HepG2 (cell line): ENCODE data around the gene SP9. TPM values are rescaled to one million over a fixed set of nuclear protein-coding genes. Genes with fewer than 3 reads are reported as not detected.

ENCODE experiments used
- ATF7 ChIP-seq, 2 experiments: fragments of 450-650 bp in 1 of 2; sonication (generic) in 1 of 2; formaldehyde crosslinking in 1 of 2; IDR thresholded peaks; 2 replicates each; pipeline versions ENCODE4 v1.4.0 to v1.6.1; 2016 to 2020; ENCODE audit warnings: antibody characterized with exemption in 1 of 2, mild to moderate bottlenecking in 1 of 2, missing genetic modification reagents in 1 of 2
- DNMT3B ChIP-seq: conservative IDR thresholded peaks from 2 replicates; pipeline ENCODE4 v1.6.1; 2016; ENCODE audit warnings: missing biosample characterization, control low read depth
- IKZF1 ChIP-seq: fragments of 450-650 bp; IDR thresholded peaks from 2 replicates; pipeline ENCODE4 v1.7.1; 2016
- MED8 ChIP-seq: sonication (generic); formaldehyde crosslinking; IDR thresholded peaks from 2 replicates; pipeline ENCODE4 v1.8.1; 2023; ENCODE audit warnings: mild to moderate bottlenecking, missing genetic modification reagents; ENCODE audit not compliant: insufficient replicate concordance
- MTA3 ChIP-seq: sonication (generic); formaldehyde crosslinking; IDR thresholded peaks from 2 replicates; pipeline ENCODE4 v1.4.0; 2020; ENCODE audit warnings: missing genetic modification reagents
- MXI1 ChIP-seq: IDR thresholded peaks from 3 replicates; pipeline ENCODE4 v1.6.1; 2012; ENCODE audit warnings: low read depth, low read length, inconsistent platforms, borderline replicate concordance
- NAIF1 ChIP-seq: sonication (generic); formaldehyde crosslinking; IDR thresholded peaks from 2 replicates; pipeline ENCODE4 v1.5.0; 2020; ENCODE audit warnings: mild to moderate bottlenecking, missing genetic modification reagents, borderline replicate concordance
- PHB2 ChIP-seq: fragments of 450-650 bp; IDR thresholded peaks from 2 replicates; pipeline ENCODE4 v1.6.1; 2018; ENCODE audit not compliant: partially characterized antibody
- POLR2AphosphoS2 ChIP-seq: IDR thresholded peaks from 2 replicates; pipeline ENCODE4 v1.6.1; 2011; ENCODE audit warnings: low read depth, low read length, improper control_type of control experiment
- REL ChIP-seq: sonication (generic); formaldehyde crosslinking; conservative IDR thresholded peaks from 2 replicates; pipeline ENCODE4 v1.8.0; 2022; ENCODE audit warnings: mild to moderate bottlenecking, missing genetic modification reagents, moderate library complexity
- RFX1 ChIP-seq: fragments of 450-650 bp; IDR thresholded peaks from 2 replicates; pipeline ENCODE4 v1.6.1; 2017
- SMARCC2 ChIP-seq: fragments of 450-650 bp; IDR thresholded peaks from 2 replicates; pipeline ENCODE4 v1.6.1; 2017; ENCODE audit warnings: antibody characterized with exemption, mild to moderate bottlenecking
- ZMYM2 ChIP-seq: sonication (generic); formaldehyde crosslinking; IDR thresholded peaks from 2 replicates; pipeline ENCODE4 v1.8.0; 2022; ENCODE audit warnings: mild to moderate bottlenecking, missing genetic modification reagents
- ZNF160 ChIP-seq: sonication (generic); formaldehyde crosslinking; IDR thresholded peaks from 2 replicates; pipeline ENCODE4 v1.8.0; 2022; ENCODE audit warnings: mild to moderate bottlenecking, inconsistent platforms, missing genetic modification reagents
- ZNF180 ChIP-seq: sonication (generic); formaldehyde crosslinking; IDR thresholded peaks from 2 replicates; pipeline ENCODE4 v1.4.0; 2020; ENCODE audit warnings: low read depth, missing genetic modification reagents, borderline replicate concordance
- ZNF33A ChIP-seq: sonication (generic); formaldehyde crosslinking; IDR thresholded peaks from 2 replicates; pipeline ENCODE4 v1.5.1; 2020; ENCODE audit warnings: missing genetic modification reagents, mild to moderate bottlenecking, moderate library complexity, borderline replicate concordance
- ZNF350 ChIP-seq: sonication (generic); formaldehyde crosslinking; IDR thresholded peaks from 2 replicates; pipeline ENCODE4 v1.4.0; 2020; ENCODE audit warnings: mild to moderate bottlenecking, low read depth, missing genetic modification reagents, borderline replicate concordance
- ZNF782 ChIP-seq: sonication (generic); formaldehyde crosslinking; IDR thresholded peaks from 2 replicates; pipeline ENCODE4 v1.4.0; 2020; ENCODE audit warnings: missing genetic modification reagents, mild to moderate bottlenecking, borderline replicate concordance
- ZNF792 ChIP-seq: IDR thresholded peaks from 2 replicates; pipeline ENCODE4 v1.6.1; 2016
- polyA plus RNA-seq, 8 experiments: library from polyadenylated mRNA; depleted of rRNA in 3 of 8; stranded (reverse) in 7 of 8; unstranded in 1 of 8; fragments of >200 nt; fragmentation: Illumina TruSeq in 4 of 8; extraction: Trizol in 4 of 8; gene quantifications; 2 replicates each; pipeline versions ENCODE4 v1.2.1 to v1.2.3, GENCODE V29; 2011 to 2016; ENCODE audit warnings: low read depth in 4 of 8, missing spikeins in 1 of 8, mixed read lengths in 1 of 8; ENCODE audit not compliant: insufficient read depth in 1 of 8
- total RNA-seq, 5 experiments: library from RNA; depleted of rRNA; stranded (reverse); fragments of >200 nt; fragmentation: Illumina TruSeq; extraction: Trizol; gene quantifications; 2 replicates each; pipeline ENCODE4 v1.2.3, GENCODE V29; 2016; ENCODE audit warnings: low read depth in 1 of 5
- TF ChIP-seq, protein P1 (sequence below): conservative IDR thresholded peaks from 2 replicates; pipeline ENCODE4 v1.6.1; 2018; ENCODE audit warnings: missing genetic modification reagents
- TF ChIP-seq, protein P2 (sequence below): sonication (generic); formaldehyde crosslinking; IDR thresholded peaks from 2 replicates; pipeline ENCODE4 v1.4.0; 2020; ENCODE audit warnings: missing genetic modification reagents, borderline replicate concordance
- TF ChIP-seq, protein P3 (sequence below): sonication (generic); formaldehyde crosslinking; conservative IDR thresholded peaks from 2 replicates; pipeline ENCODE4 v1.8.0; 2022; ENCODE audit warnings: missing genetic modification reagents

Gene SP9
- total and polyA plus RNA-seq, 2 of the 13 experiments (the other 11 are each of a cell fraction or from before 2014, with no cell fraction given) = not detected

DNA sequence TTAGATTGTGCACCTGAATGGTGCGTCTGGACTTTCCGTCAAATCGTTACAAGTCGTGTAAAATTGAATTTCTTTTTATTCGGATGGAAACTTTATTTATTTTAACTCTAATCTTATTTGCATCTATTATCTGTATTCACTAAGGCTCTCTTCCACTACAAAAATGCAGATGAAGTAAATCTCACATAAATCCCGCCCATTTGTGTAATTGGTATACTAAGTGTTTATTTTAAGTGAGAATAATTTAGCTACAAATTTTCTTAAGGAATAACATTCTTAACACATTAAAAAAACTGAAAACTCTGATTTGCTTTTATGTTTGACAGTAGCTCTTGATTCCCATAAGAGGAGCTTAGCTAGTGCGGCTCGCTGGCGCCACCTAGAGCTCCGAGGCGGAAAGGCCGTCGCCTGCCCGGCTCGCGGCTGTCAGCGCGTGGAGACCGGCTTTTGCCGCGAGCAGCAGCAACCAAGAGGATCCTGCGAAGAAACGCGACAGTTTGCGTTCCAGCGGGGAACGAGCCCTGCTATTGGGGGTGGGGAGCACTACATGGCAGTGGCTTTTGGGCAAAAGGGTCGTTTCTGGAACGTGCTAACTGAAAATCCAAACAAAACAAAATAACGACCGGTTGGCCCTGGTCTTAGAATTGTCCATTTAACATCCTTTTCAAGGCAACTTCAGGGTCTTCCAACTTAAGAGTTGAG lies 6.7 kb downstream of the SP9 start (continued):
- TF ChIP-seq ZNF160 (no peak), ZNF350 (CRISPR knock-in tag) (no peak), IKZF1 (no peak), REL (no peak), SMARCC2 (no peak), PHB2 (no peak), ZNF33A (CRISPR knock-in tag) (no peak), ZNF792 (CRISPR knock-in tag) (peak; percentile 58; the same call in 1 of the 2 replicates), MTA3 (no peak), ZNF782 (CRISPR knock-in tag) (no peak), POLR2AphosphoS2 (no peak), MED8 (no peak), ZNF180 (CRISPR knock-in tag) (no peak), NAIF1 (no peak), MXI1 (no peak), ATF7 (IDR thresholded peaks at IDR 0.05) (no peak), ATF7 (CRISPR knock-in tag; IDR thresholded peaks at IDR 0.05) (no peak), RFX1 (no peak), ZMYM2 (no peak), DNMT3B (no peak)
- TF ChIP-seq, protein P1, sequence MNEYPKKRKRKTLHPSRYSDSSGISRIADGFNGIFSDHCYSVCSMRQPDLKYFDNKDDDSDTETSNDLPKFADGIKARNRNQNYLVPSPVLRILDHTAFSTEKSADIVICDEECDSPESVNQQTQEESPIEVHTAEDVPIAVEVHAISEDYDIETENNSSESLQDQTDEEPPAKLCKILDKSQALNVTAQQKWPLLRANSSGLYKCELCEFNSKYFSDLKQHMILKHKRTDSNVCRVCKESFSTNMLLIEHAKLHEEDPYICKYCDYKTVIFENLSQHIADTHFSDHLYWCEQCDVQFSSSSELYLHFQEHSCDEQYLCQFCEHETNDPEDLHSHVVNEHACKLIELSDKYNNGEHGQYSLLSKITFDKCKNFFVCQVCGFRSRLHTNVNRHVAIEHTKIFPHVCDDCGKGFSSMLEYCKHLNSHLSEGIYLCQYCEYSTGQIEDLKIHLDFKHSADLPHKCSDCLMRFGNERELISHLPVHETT (CRISPR knock-in tag) = 0 out of 2 replicates have a peak, but pooled peaks have one; percentile 75
- TF ChIP-seq, protein P2, sequence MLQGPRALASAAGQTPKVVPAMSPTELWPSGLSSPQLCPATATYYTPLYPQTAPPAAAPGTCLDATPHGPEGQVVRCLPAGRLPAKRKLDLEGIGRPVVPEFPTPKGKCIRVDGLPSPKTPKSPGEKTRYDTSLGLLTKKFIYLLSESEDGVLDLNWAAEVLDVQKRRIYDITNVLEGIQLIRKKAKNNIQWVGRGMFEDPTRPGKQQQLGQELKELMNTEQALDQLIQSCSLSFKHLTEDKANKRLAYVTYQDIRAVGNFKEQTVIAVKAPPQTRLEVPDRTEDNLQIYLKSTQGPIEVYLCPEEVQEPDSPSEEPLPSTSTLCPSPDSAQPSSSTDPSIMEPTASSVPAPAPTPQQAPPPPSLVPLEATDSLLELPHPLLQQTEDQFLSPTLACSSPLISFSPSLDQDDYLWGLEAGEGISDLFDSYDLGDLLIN (CRISPR knock-in tag) = no peak
- TF ChIP-seq, protein P3, sequence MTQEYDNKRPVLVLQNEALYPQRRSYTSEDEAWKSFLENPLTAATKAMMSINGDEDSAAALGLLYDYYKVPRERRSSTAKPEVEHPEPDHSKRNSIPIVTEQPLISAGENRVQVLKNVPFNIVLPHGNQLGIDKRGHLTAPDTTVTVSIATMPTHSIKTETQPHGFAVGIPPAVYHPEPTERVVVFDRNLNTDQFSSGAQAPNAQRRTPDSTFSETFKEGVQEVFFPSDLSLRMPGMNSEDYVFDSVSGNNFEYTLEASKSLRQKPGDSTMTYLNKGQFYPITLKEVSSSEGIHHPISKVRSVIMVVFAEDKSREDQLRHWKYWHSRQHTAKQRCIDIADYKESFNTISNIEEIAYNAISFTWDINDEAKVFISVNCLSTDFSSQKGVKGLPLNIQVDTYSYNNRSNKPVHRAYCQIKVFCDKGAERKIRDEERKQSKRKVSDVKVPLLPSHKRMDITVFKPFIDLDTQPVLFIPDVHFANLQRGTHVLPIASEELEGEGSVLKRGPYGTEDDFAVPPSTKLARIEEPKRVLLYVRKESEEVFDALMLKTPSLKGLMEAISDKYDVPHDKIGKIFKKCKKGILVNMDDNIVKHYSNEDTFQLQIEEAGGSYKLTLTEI = no peak
